HepG2 (cell line): Measurements from ENCODE around the gene CALD1. TPM values are rescaled to one million over a fixed set of nuclear protein-coding genes. Genes with fewer than 3 reads are reported as not detected.
A peak's percentile ranks its signal among the peaks of the same experiment; 100 is the strongest.

Experiments
- AHDC1 ChIP-seq: sonication (generic); formaldehyde crosslinking; IDR thresholded peaks from 2 replicates; pipeline ENCODE4 v1.5.1; 2020; ENCODE audit warnings: mild to moderate bottlenecking, missing genetic modification reagents, borderline replicate concordance
- ARNT2 ChIP-seq: sonication (generic); formaldehyde crosslinking; IDR thresholded peaks from 2 replicates; pipeline ENCODE4 v1.8.0; 2022; ENCODE audit warnings: mild to moderate bottlenecking, low read depth, missing genetic modification reagents, moderate library complexity
- BCL6 ChIP-seq: IDR thresholded peaks from 2 replicates; pipeline ENCODE4 v1.6.1; 2016; ENCODE audit warnings: missing genetic modification reagents, missing compliant biosample characterization
- FOXJ3 ChIP-seq: sonication (generic); formaldehyde crosslinking; IDR thresholded peaks from 2 replicates; pipeline ENCODE4 v1.4.0; 2020; ENCODE audit warnings: missing genetic modification reagents, mild to moderate bottlenecking, borderline replicate concordance
- KAT7 ChIP-seq: IDR thresholded peaks from 2 replicates; pipeline ENCODE4 v1.6.1; 2018; ENCODE audit warnings: borderline replicate concordance, missing compliant biosample characterization
- MXD4 ChIP-seq: IDR thresholded peaks from 2 replicates; pipeline ENCODE4 v1.6.1; 2016; ENCODE audit warnings: mild to moderate bottlenecking, missing biosample characterization, missing genetic modification reagents
- RAD21 ChIP-seq: fragments of 450-650 bp; formaldehyde crosslinking; IDR thresholded peaks from 2 replicates; pipeline ENCODE4 v1.5.0; 2020; ENCODE audit warnings: mild to moderate bottlenecking
- TCF7 ChIP-seq: sonication (generic); IDR thresholded peaks from 2 replicates; pipeline ENCODE4 v1.6.1; 2016; ENCODE audit warnings: antibody characterized with exemption, low read depth
- TFE3 ChIP-seq: IDR thresholded peaks from 2 replicates; pipeline ENCODE4 v1.6.1; 2016
- USF2 ChIP-seq, 2 experiments: sonication (generic) in 1 of 2; formaldehyde crosslinking in 1 of 2; IDR thresholded peaks; 2 replicates each; pipeline versions ENCODE4 v1.5.1 to v1.6.1; 2011 to 2020; ENCODE audit warnings: borderline replicate concordance in 1 of 2, low read depth in 1 of 2, low read length in 1 of 2, mild to moderate bottlenecking in 1 of 2, missing genetic modification reagents in 1 of 2, moderate library complexity in 1 of 2
- ZFYVE20 ChIP-seq: sonication (generic); formaldehyde crosslinking; IDR thresholded peaks from 2 replicates; pipeline ENCODE4 v1.8.0; 2023; ENCODE audit warnings: low read depth, mild to moderate bottlenecking, moderate library complexity, missing genetic modification reagents, borderline replicate concordance
- ZMYM4 ChIP-seq: sonication (generic); formaldehyde crosslinking; IDR thresholded peaks from 2 replicates; pipeline ENCODE4 v1.8.1; 2023; ENCODE audit warnings: mild to moderate bottlenecking, missing genetic modification reagents
- ZNF124 ChIP-seq: sonication (generic); formaldehyde crosslinking; IDR thresholded peaks from 2 replicates; pipeline ENCODE4 v1.4.0; 2020; ENCODE audit warnings: missing genetic modification reagents
- ZNF256 ChIP-seq: sonication (generic); formaldehyde crosslinking; conservative IDR thresholded peaks from 2 replicates; pipeline ENCODE4 v1.4.0; 2020; ENCODE audit warnings: missing genetic modification reagents
- ZNF264 ChIP-seq: sonication (generic); formaldehyde crosslinking; IDR thresholded peaks from 2 replicates; pipeline ENCODE4 v1.4.0; 2020; ENCODE audit warnings: missing genetic modification reagents
- ZNF75D ChIP-seq: sonication (generic); formaldehyde crosslinking; IDR thresholded peaks from 2 replicates; pipeline ENCODE4 v1.8.1; 2023; ENCODE audit warnings: missing genetic modification reagents, mild to moderate bottlenecking, borderline replicate concordance
- ZNF792 ChIP-seq: IDR thresholded peaks from 2 replicates; pipeline ENCODE4 v1.6.1; 2016
- polyA plus RNA-seq, 8 experiments: library from polyadenylated mRNA; depleted of rRNA in 3 of 8; stranded (reverse) in 7 of 8; unstranded in 1 of 8; fragments of >200 nt; fragmentation: Illumina TruSeq in 4 of 8; extraction: Trizol in 4 of 8; gene quantifications; 2 replicates each; pipeline versions ENCODE4 v1.2.1 to v1.2.3, GENCODE V29; 2011 to 2016; ENCODE audit warnings: low read depth in 4 of 8, missing spikeins in 1 of 8, mixed read lengths in 1 of 8; ENCODE audit not compliant: insufficient read depth in 1 of 8
- total RNA-seq, 5 experiments: library from RNA; depleted of rRNA; stranded (reverse); fragments of >200 nt; fragmentation: Illumina TruSeq; extraction: Trizol; gene quantifications; 2 replicates each; pipeline ENCODE4 v1.2.3, GENCODE V29; 2016; ENCODE audit warnings: low read depth in 1 of 5

Gene CALD1
- total and polyA plus RNA-seq, 2 of the 13 experiments (the other 11 are each of a cell fraction or from before 2014, with no cell fraction given), result 53.0 to 112 TPM

- TF ChIP-seq ZMYM4 (CRISPR knock-in tag) (peak; percentile 98), FOXJ3 (CRISPR knock-in tag) (peak; percentile 42; the same call in 1 of the 2 replicates), RAD21 (CRISPR knock-in tag) (no peak), ZNF256 (CRISPR knock-in tag) (no peak), USF2 (IDR thresholded peaks at IDR 0.05; ENCODE audit: low read depth, low read length) (peak; percentile 28; the same call in 1 of the 2 replicates), USF2 (CRISPR knock-in tag; IDR thresholded peaks at IDR 0.05; ENCODE audit: borderline replicate concordance) (peak; percentile 31; the same call in 1 of the 2 replicates), TCF7 (peak; percentile 38; the same call in 1 of the 2 replicates), ZNF75D (CRISPR knock-in tag) (no peak), ARNT2 (CRISPR knock-in tag) (no peak), ZNF792 (peak; percentile 31; the same call in 1 of the 2 replicates), ZNF264 (CRISPR knock-in tag) (no peak), BCL6 (CRISPR knock-in tag) (peak; percentile 65; the same call in 1 of the 2 replicates), TFE3 (CRISPR knock-in tag) (peak; percentile 96), MXD4 (CRISPR knock-in tag) (peak; percentile 51), ZNF124 (CRISPR knock-in tag) (peak; percentile 50; the same call in 1 of the 2 replicates), AHDC1 (CRISPR knock-in tag) (peak; percentile 93), KAT7 (CRISPR knock-in tag) (peak; percentile 64; the same call in 1 of the 2 replicates), ZFYVE20 (CRISPR knock-in tag) (no peak)
Observed at GRCh38 chr7:134910214-134910890, 130.9 kb downstream of the CALD1 start (continued).
